ENCODE results near the gene ABCC1.
"Not testable (repeated sequence)": the region's sequence is repeated elsewhere in the genome, so short reads cannot be mapped to it uniquely, and the experiment has no call there.

Gene ABCC1

DNA sequence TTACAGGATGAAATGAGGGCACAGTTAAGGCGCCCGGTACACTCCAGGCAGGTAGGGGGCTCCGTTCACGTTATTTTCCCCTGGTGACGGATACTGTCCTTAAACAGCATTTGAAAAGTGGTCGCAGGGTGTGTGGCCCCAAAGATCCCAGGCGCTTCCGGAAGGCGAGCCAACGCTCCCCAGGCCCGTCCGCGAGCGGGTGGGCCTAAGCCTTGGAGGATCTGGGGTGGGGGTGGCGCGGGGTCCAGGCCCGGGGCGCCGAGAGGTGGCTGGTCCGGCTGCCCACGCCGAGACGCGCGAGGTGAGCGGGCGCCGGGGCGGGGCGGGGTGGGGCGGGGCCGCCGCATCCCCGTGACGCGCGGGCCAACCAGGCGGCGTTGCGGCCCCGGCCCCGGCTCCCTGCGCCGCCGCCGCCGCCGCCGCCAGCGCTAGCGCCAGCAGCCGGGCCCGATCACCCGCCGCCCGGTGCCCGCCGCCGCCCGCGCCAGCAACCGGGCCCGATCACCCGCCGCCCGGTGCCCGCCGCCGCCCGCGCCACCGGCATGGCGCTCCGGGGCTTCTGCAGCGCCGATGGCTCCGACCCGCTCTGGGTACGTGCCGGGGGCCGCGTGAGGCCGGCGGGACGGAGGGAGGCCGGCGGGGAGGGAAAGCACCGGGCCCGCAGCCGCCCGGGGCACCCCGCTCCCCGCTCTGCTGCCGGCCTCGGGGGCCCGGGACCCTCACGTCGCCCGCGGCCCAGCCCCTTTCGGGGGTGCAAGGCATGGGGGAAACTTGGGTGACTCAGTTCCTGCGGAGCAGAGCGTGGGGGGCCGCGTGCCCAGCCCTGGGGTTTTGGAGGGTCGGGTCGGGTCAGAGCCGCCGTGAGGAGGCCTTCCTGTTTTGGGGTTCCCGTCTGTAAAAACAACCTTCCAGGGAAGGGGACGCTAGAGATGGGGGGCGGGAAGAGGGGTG, at the start of gene ABCC1:
TSS of gene ABCC1 (plus strand) at position 407 of the 951 bp plus-strand sequence. CDS start at position 543, 136 bp downstream.
- no peaks in the 10 kb centered on the region for H3K9me3 Mint-ChIP-seq
- peak within 1 kb of the TSS; percentile 98 for H3K4me3 Mint-ChIP-seq
- H3K27me3 Mint-ChIP-seq: no peaks in the 10 kb centered on the region
- H3K36me3 Mint-ChIP-seq (ENCODE audit: low read depth): peaks cover 36% of the 10 kb centered on the region
- peaks cover 52% of the 10 kb centered on the region for H3K4me1 Mint-ChIP-seq (ENCODE audit: low read depth)
- DNase-seq: peak; percentile 78
- H3K27ac Mint-ChIP-seq: peak within 1 kb of the TSS; percentile 99

DNA sequence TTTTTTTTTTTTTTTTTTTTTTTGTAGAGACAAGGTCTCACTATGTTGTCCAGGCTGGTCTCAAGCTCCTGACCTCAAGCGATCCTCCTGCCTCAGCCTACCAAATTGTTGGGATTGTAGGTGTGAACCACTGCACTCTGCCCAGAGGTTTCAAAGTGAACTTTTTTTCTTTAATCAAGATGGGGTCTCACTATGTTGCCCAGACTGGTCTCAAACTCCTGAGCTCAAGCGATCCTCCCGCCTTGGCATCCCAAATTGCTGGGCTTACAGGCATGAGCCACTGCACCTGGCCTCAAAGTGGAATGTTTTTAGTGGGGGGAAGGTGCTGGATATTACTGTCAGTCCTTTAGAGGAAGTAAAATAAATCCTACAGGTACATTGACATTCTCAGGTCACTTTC, 49.1 kb upstream of the ABCC1 start:
- no peak overlapping the region for H3K27ac Mint-ChIP-seq
- H3K4me3 Mint-ChIP-seq: no peak overlapping the region

GRCh38 chr16:15900901-15901500, 48.4 kb upstream of the ABCC1 start:
- no peak for DNase-seq
- Mint-ChIP-seq H3K9me3 (no peaks in the 10 kb centered on the region), H3K36me3 (ENCODE audit: low read depth) (no peaks in the 10 kb centered on the region), H3K4me3 (no peak overlapping the region), H3K27me3 (no peaks in the 10 kb centered on the region), H3K4me1 (ENCODE audit: low read depth) (peaks cover 28% of the 10 kb centered on the region), H3K27ac (no peak overlapping the region)

More for the DNA sequence above, 49.1 kb upstream of the ABCC1 start:
- DNase-seq: no peak
- H3K36me3 Mint-ChIP-seq (ENCODE audit: low read depth): no peaks in the 10 kb centered on the region
- H3K27me3 Mint-ChIP-seq: no peaks in the 10 kb centered on the region
- peaks cover 30% of the 10 kb centered on the region for H3K4me1 Mint-ChIP-seq (ENCODE audit: low read depth)
- H3K9me3 Mint-ChIP-seq: no peaks in the 10 kb centered on the region

DNA sequence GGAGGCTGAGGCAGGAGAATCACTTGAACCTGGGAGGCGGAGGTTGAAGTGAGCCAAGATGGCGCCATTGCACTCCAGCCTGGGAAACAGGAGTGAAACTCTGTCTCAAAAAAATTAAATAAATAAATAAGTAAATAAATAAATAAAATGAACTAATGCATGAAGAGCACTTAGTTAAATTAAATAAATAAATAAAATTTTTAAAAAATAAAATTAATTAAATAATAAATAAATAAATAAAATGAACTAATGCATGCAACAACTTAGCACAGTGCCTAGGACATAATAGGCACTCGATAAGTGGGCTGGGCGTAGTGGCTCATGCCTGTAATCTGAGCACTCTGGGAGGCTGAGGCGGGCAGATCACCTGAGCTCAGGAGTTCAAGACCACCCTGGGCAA, 45.5 kb upstream of the ABCC1 start:
- Mint-ChIP-seq H3K9me3 (peaks cover 3% of the 10 kb centered on the region), H3K27me3 (no peaks in the 10 kb centered on the region), H3K4me3 (no peak overlapping the region), H3K27ac (no peak overlapping the region), H3K36me3 (ENCODE audit: low read depth) (no peaks in the 10 kb centered on the region), H3K4me1 (ENCODE audit: low read depth) (peaks cover 13% of the 10 kb centered on the region)
- DNase-seq: no peak

DNA sequence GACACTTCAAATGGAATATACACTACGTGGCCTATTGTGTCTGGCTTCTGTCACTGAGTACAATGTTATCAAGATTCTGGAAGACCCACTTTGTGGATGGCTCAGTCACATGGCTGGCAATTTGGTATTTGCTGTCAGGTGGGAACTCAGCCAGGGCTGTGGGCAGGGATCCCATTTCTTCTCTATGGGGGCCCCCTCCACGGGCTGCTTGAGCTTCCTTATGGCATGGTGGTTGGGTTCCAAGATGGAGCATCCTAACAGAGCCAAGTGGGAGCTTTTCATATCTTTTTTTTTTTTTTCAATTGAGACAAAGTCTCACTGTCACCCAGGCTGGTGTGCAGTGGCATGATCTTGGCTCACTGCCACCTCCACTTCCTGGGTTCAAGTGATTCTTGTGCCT, 43.0 kb upstream of the ABCC1 start:
- no peak overlapping the region for H3K4me3 Mint-ChIP-seq
- peaks cover 6% of the 10 kb centered on the region for H3K4me1 Mint-ChIP-seq (ENCODE audit: low read depth)
- H3K9me3 Mint-ChIP-seq: peaks cover 3% of the 10 kb centered on the region
- no peak for DNase-seq
- H3K27ac Mint-ChIP-seq: no peak overlapping the region
- H3K36me3 Mint-ChIP-seq (ENCODE audit: low read depth): no peaks in the 10 kb centered on the region
- no peaks in the 10 kb centered on the region for H3K27me3 Mint-ChIP-seq

DNA sequence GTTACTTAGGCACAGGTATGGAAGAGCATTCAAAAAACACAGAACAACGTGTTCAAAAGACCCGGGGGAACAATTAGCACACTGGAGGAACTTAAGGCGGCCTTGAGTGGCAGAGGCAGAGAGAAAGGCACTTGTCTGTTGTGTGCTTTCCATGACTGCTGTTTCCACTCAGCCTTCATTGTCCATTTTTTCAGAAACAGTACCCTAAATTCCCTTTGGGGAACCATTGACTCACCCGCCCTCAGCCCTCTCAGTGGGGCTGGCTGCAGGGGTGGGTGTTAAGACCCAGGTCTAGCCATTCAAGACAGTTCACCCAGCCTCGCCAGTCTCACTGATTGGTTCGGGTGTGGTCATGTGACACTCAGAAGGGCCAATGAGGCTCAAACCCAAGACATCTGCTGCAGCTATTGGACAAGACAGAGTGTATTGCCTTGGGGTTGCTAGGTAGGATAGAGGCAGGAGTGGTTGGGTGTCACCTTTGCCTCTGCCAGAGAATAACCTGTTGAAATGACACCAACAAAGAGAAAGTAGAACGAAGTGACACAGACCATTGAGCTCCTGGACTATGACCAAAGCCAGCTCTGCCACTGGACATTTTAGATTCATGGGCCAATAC, 41.4 kb upstream of the ABCC1 start:
- H3K36me3 Mint-ChIP-seq (ENCODE audit: low read depth): no peaks in the 10 kb centered on the region
- H3K4me1 Mint-ChIP-seq (ENCODE audit: low read depth): peaks cover 13% of the 10 kb centered on the region
- H3K27me3 Mint-ChIP-seq: no peaks in the 10 kb centered on the region
- no peak overlapping the region for H3K27ac Mint-ChIP-seq
- H3K4me3 Mint-ChIP-seq: no peak overlapping the region
- DNase-seq: peak; percentile 38
- H3K9me3 Mint-ChIP-seq: peaks cover 3% of the 10 kb centered on the region

DNA sequence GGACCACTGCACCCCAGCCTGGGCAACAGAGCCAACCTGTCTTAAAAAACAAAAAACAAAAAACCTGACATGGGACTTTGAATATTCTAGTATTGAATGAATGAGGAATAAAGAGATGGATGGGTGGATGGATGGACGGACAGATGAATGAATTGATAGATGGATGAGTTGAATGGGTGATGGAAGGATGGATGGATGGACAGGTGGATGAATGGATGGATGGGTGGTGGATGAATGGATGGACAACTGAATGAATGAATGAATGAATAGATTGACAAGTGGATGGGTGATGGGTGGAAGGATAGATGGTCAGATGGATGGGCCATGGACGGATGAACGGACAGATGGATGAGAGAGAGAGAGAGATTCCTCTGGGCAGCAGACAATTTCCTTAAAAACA, 38.2 kb upstream of the ABCC1 start:
- no peaks in the 10 kb centered on the region for H3K27me3 Mint-ChIP-seq
- peaks cover 18% of the 10 kb centered on the region for H3K4me1 Mint-ChIP-seq (ENCODE audit: low read depth)
- no peak for DNase-seq
- no peaks in the 10 kb centered on the region for H3K36me3 Mint-ChIP-seq (ENCODE audit: low read depth)
- peaks cover 2% of the 10 kb centered on the region for H3K9me3 Mint-ChIP-seq
- no peak overlapping the region for H3K4me3 Mint-ChIP-seq
- H3K27ac Mint-ChIP-seq: no peak overlapping the region

DNA sequence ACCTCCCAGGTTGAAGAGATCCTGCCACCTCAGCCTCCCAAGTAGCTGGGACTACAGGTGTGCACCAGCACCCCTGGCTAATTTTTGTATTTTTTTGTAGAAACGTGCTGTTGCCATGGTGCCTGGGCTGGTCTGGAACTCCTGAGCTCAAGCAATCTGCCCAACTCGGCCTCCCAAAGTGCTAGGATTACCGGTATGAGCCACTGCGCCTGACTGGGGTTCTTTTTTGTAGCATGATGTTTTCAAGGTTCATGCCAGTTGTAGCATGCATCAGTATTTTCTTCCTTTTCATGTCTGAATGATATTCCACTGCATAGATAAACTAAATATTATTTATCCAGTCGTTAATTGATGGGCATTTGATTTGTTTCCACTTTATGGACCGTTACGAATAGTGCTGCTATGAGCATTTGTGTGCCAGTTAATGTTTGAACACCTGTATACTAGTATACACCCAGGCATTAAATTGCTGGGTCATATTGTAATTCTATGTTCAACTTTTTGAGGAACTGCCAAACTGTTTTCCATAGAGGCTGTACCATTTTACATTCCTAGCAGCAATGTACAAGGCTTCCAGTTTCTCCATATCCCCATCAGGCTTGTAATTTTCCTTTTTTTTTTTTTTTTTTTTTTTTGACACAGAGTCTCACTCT, 36.2 kb upstream of the ABCC1 start:
- Mint-ChIP-seq H3K27ac (peak overlapping the region; percentile 64), H3K9me3 (no peaks in the 10 kb centered on the region), H3K36me3 (ENCODE audit: low read depth) (no peaks in the 10 kb centered on the region), H3K4me3 (no peak overlapping the region), H3K27me3 (no peaks in the 10 kb centered on the region), H3K4me1 (ENCODE audit: low read depth) (peaks cover 15% of the 10 kb centered on the region)
- no peak for DNase-seq

GRCh38 chr16:15915555-15916081, 33.8 kb upstream of the ABCC1 start:
- DNase-seq: no peak
- peaks cover 15% of the 10 kb centered on the region for H3K4me1 Mint-ChIP-seq (ENCODE audit: low read depth)
- peaks cover 2% of the 10 kb centered on the region for H3K9me3 Mint-ChIP-seq
- H3K36me3 Mint-ChIP-seq (ENCODE audit: low read depth): no peaks in the 10 kb centered on the region
- no peak overlapping the region for H3K4me3 Mint-ChIP-seq
- no peak overlapping the region for H3K27ac Mint-ChIP-seq
- H3K27me3 Mint-ChIP-seq: no peaks in the 10 kb centered on the region

- H3K27ac Mint-ChIP-seq: no peak overlapping the region
- peaks cover 13% of the 10 kb centered on the region for H3K4me1 Mint-ChIP-seq (ENCODE audit: low read depth)
- no peak for DNase-seq
- peaks cover 2% of the 10 kb centered on the region for H3K9me3 Mint-ChIP-seq
- H3K4me3 Mint-ChIP-seq: no peak overlapping the region
- no peaks in the 10 kb centered on the region for H3K27me3 Mint-ChIP-seq
- H3K36me3 Mint-ChIP-seq (ENCODE audit: low read depth): no peaks in the 10 kb centered on the region
These were observed 33.1 kb upstream of the ABCC1 start for GRCh38 chr16:15916323-15916722.

GRCh38 chr16:15918314-15918713, 31.1 kb upstream of the ABCC1 start:
- not testable (repeated sequence) for DNase-seq; H3K27ac Mint-ChIP-seq; H3K4me1 Mint-ChIP-seq (ENCODE audit: low read depth); H3K4me3 Mint-ChIP-seq; H3K9me3 Mint-ChIP-seq; H3K27me3 Mint-ChIP-seq; H3K36me3 Mint-ChIP-seq (ENCODE audit: low read depth)

- H3K4me1 Mint-ChIP-seq (ENCODE audit: low read depth): no peaks in the 10 kb centered on the region
- DNase-seq: no peak
- peaks cover 2% of the 10 kb centered on the region for H3K9me3 Mint-ChIP-seq
- H3K27ac Mint-ChIP-seq: no peak overlapping the region
- no peaks in the 10 kb centered on the region for H3K36me3 Mint-ChIP-seq (ENCODE audit: low read depth)
- H3K4me3 Mint-ChIP-seq: no peak overlapping the region
- no peaks in the 10 kb centered on the region for H3K27me3 Mint-ChIP-seq
These were observed 30.1 kb upstream of the ABCC1 start for GRCh38 chr16:15919331-15919730.

DNA sequence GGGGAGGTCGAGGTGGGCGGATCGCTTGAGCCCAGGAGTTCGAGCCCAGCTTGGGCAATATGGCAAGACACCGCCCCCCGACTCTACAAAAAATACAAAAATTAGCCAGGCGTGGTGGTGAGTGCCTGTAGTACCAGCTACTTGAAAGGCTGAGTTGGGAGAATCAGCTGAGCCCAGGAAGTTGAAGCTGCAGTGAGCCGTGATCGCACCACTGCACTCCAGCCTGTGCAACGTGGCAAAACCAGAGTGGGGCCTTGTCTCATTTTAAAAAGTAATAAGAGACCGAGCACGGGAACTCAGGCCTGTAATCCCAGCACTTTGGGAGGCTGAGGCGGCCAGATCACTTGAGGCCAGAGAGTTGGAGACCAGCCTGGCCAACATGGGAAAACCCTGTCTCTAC, 24.4 kb upstream of the ABCC1 start:
- DNase-seq: no peak
- Mint-ChIP-seq H3K27me3 (no peaks in the 10 kb centered on the region), H3K36me3 (ENCODE audit: low read depth) (no peaks in the 10 kb centered on the region), H3K4me3 (no peak overlapping the region), H3K9me3 (no peaks in the 10 kb centered on the region), H3K4me1 (ENCODE audit: low read depth) (no peaks in the 10 kb centered on the region), H3K27ac (no peak overlapping the region)

- H3K27ac Mint-ChIP-seq: no peak overlapping the region
- no peaks in the 10 kb centered on the region for H3K27me3 Mint-ChIP-seq
- H3K4me3 Mint-ChIP-seq: no peak overlapping the region
- no peaks in the 10 kb centered on the region for H3K4me1 Mint-ChIP-seq (ENCODE audit: low read depth)
- H3K36me3 Mint-ChIP-seq (ENCODE audit: low read depth): no peaks in the 10 kb centered on the region
- DNase-seq: no peak
- H3K9me3 Mint-ChIP-seq: no peaks in the 10 kb centered on the region
These were observed 23.8 kb upstream of the ABCC1 start for GRCh38 chr16:15925631-15926030.

All from activated T-cell treated with anti-CD3 and anti-CD28 coated beads, Interleukin-2, amount 50 U/mL, for 24 hours (primary cell).